GM06990 (cell line): Measurements from ENCODE around the gene KLHDC4.

Source experiments
- DNase-seq: peaks from one replicate; pipeline ENCODE4 v3.0.0-alpha.2; 2011; ENCODE audit not compliant: insufficient read length; ENCODE audit errors: extremely low read depth
- H3K27me3 ChIP-seq: replicated peaks from 2 replicates; pipeline ENCODE4 v1.6.0; 2011; ENCODE audit warnings: low read length; ENCODE audit not compliant: control insufficient read depth, insufficient read depth
- H3K36me3 ChIP-seq: 2 replicates; pipeline ENCODE4 v1.5.1; 2011; ENCODE audit warnings: low read length; ENCODE audit not compliant: control insufficient read depth, insufficient read depth
- H3K4me3 ChIP-seq: replicated peaks from 2 replicates; pipeline ENCODE4 v1.5.1; 2011; ENCODE audit warnings: low read depth, mild to moderate bottlenecking, control low read depth, low read length
- TF ChIP-seq, protein P1 (sequence below): IDR thresholded peaks from 2 replicates; pipeline ENCODE4 v1.5.1; 2011; ENCODE audit warnings: low read length, control low read depth, mild to moderate bottlenecking, inconsistent platforms; ENCODE audit not compliant: insufficient read depth, poor library complexity, severe bottlenecking

KLHDC4 gene

DNA sequence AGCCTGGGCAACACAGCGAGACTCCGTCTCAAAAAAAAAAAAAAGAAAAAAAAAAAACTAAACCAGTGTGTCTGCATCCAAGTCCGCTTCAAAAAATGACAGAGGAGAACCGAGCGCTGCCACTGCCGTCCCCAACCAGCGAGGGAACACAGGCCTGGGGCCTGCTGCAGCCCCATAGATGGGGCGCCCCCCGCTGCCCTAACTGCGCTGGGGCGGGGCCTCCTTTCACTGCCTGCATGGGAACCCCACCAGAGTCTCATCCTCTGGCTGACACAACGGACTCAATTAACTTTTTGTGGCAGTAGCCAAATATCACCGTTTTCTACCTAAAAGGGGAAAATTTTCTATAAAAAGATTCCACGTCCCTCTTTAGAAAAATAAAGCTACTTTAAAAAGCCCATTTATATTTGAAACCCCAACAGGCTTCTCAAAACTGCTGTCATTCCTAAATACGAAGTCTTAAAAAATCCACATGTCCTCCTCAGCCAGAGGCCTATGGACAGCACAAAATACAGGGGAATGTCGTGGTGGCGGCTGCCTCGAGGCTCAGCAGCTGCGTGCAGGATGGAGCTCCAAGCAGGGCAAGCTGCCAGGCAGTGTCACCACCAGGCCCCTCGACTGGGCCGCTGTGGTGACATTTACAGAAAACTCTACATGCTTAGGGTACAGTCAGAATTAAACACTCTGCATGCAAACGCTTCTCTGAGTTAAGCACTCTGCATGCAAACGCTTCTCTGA is 30.3 kb downstream of the KLHDC4 start:
- DNase-seq, result no peak
- Histone ChIP-seq H3K4me3 (no peak overlapping the region), H3K36me3 (peaks cover 14% of the 10 kb centered on the region), H3K27me3 (no peaks in the 10 kb centered on the region)
- TF ChIP-seq, protein P1, sequence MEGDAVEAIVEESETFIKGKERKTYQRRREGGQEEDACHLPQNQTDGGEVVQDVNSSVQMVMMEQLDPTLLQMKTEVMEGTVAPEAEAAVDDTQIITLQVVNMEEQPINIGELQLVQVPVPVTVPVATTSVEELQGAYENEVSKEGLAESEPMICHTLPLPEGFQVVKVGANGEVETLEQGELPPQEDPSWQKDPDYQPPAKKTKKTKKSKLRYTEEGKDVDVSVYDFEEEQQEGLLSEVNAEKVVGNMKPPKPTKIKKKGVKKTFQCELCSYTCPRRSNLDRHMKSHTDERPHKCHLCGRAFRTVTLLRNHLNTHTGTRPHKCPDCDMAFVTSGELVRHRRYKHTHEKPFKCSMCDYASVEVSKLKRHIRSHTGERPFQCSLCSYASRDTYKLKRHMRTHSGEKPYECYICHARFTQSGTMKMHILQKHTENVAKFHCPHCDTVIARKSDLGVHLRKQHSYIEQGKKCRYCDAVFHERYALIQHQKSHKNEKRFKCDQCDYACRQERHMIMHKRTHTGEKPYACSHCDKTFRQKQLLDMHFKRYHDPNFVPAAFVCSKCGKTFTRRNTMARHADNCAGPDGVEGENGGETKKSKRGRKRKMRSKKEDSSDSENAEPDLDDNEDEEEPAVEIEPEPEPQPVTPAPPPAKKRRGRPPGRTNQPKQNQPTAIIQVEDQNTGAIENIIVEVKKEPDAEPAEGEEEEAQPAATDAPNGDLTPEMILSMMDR, result no peak

DNA sequence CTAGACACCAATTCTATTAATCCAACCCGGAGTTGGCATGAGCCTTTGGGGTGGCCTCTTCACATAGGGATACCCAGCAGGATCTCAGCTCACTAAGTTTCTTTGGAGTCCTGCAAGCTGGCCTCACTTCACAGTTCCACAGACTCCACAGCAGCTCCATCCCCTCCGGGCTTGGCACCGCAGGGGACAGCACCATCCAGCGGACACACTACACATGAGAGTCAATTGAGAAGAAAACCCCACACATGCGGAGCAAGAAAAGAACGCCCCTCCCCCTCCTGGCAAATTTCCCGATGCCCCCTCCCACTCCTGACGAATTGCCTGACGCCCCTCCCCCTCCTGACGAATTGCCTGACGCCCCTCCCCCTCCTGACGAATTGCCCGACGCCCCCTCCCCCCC is 31.1 kb downstream of the KLHDC4 start:
- Histone ChIP-seq H3K4me3 (no peak overlapping the region), H3K36me3 (peaks cover 8% of the 10 kb centered on the region), H3K27me3 (no peaks in the 10 kb centered on the region)
- TF ChIP-seq, protein P1, result no peak
- DNase-seq, result no peak

DNA sequence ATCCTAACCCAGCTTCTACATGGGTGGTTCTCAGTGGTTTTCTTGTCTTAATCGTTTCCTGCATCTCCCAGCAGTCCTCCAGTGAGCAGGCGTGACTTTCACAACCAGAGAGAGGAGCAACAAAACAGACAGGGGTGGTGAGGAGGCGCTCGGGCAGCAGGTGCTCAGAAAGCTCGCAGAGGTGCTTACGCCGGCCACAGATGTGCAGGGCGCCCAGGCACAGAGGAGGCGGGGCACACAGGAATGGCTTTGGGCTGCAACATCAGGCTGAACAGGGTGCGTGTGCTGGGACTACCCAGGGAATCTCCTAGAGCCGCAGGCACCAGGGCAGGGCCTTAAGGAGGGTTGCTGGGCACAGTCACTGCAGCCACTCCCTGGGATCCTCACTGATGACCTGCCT is 32.6 kb downstream of the KLHDC4 start:
- no peaks in the 10 kb centered on the region for H3K27me3 ChIP-seq
- no peak for DNase-seq
- TF ChIP-seq, protein P1, result no peak
- no peak overlapping the region for H3K4me3 ChIP-seq
- peaks cover 6% of the 10 kb centered on the region for H3K36me3 ChIP-seq

DNA sequence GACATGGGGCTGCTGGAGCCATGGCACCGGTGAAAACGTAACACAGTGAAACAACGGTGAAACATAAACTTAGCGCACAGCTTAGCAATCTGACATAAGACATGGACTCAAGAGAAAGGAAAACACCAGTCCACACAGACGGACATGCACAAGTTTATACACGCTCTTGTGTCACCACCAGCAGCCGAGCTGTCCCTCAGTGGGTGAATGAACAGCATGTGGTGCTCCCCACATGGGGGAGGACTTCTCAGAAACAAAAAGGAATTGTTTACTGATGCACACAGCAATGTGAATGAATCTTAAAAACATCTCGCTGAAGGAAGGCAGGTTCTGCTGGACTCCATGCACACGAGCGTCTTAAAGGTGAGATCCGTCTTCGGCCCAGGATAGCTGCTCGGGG is 34.2 kb downstream of the KLHDC4 start:
- Histone ChIP-seq H3K36me3 (peaks cover 4% of the 10 kb centered on the region), H3K27me3 (no peaks in the 10 kb centered on the region), H3K4me3 (no peak overlapping the region)
- DNase-seq, result no peak
- TF ChIP-seq, protein P1, result no peak

DNA sequence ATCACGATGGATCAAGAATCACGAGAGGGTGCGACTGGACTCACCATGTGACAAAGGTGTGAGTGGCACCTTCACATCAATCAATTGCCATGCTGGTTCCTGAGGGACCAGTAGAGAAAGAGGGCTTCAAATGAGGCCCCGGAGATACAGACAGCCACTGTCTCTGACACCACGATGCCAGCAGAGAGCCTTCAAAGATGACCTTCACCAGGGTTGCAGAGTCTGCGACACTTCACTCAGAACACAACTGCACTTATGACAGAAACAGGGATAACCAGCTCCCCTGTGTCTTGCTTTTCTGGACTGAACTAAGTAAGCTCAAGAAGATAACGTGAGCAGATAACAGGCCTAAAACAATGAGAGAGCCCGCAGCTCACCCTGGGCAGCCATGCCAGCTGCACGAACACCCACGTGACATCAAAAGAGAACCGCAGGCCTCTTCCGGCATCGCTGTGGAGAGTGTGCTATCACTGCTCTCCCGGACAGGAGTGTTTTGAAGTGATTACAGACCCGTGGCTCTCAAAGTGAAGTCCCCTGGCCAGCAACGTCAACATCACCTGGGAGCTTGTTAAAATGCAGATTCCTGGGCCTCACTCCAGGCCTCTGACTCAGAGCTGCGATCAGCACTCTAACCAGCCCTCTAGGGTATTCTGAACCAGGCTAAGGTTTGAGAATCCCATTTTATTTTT is 36.4 kb downstream of the KLHDC4 start:
- Histone ChIP-seq H3K4me3 (no peak overlapping the region), H3K27me3 (no peaks in the 10 kb centered on the region), H3K36me3 (peaks cover 4% of the 10 kb centered on the region)
- TF ChIP-seq, protein P1, result no peak
- DNase-seq, result no peak

DNA sequence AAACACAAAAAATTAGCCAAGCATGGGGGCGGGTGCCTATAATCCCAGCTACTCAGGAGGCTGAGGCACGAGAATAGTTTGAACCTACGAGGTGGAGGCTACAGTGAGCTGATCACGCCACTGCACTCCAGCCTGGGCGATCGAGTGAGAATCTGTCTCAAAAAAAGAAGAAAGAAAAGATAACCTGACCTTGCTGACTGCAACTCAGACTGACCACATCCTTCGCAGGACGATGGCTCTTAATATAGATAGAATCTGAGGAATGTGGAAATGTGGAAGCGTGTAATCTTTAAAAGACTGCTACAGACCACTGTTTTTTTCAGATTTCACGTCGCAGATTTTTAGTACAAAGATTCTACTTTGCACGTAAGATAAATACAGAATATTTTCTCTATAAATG is 37.8 kb downstream of the KLHDC4 start:
- H3K4me3 ChIP-seq, result no peak overlapping the region
- TF ChIP-seq, protein P1, result no peak
- peaks cover 2% of the 10 kb centered on the region for H3K36me3 ChIP-seq
- no peaks in the 10 kb centered on the region for H3K27me3 ChIP-seq
- no peak for DNase-seq
